Activated T-helper 2 cell treated with anti-CD3 and anti-CD28 coated beads, Interferon-gamma antibody, Interleukin-2, Interleukin-4, amounts not matched to agents 10 μg/mL and 5 μg/mL and 100 μg/mL, durations not matched to agents 14 hours and 24 hours and 36 hours (primary cell): ENCODE results near the gene MEA1. TPM values are rescaled to one million over a fixed set of nuclear protein-coding genes. Genes with fewer than 3 reads are reported as not detected.
"Not testable (repeated sequence)": the region's sequence is repeated elsewhere in the genome, so short reads cannot be mapped to it uniquely, and the experiment has no call there.

Source experiments
- DNase-seq: peaks from one replicate; pipeline ENCODE4 v3.0.0; 2021; ENCODE audit warnings: low spot score
- H3K27ac Mint-ChIP-seq: one replicate; pipeline ENCODE4 v1.8.0; 2021; ENCODE audit warnings: mixed read lengths
- H3K27me3 Mint-ChIP-seq: one replicate; pipeline ENCODE4 v1.8.0; 2021; ENCODE audit warnings: low read depth, mixed read lengths
- H3K36me3 Mint-ChIP-seq: one replicate; pipeline ENCODE4 v1.8.0; 2021; ENCODE audit warnings: low read depth, mixed read lengths
- H3K4me1 Mint-ChIP-seq: one replicate; pipeline ENCODE4 v1.8.0; 2021; ENCODE audit warnings: low read depth, mixed read lengths
- H3K4me3 Mint-ChIP-seq: one replicate; pipeline ENCODE4 v1.8.0; 2021; ENCODE audit warnings: low read depth, mild to moderate bottlenecking, moderate library complexity, mixed read lengths
- H3K9me3 Mint-ChIP-seq: one replicate; pipeline ENCODE4 v1.8.0; 2021; ENCODE audit warnings: mixed read lengths
- intact Hi-C: fragments of 100-400 bp; cut with micrococcal nuclease; formaldehyde crosslinking; loops from one replicate; pipeline ENCODE4 v1.15.1; 2023
- total RNA-seq: library from RNA; stranded (reverse); gene quantifications from 2 replicates; pipeline ENCODE4 v1.2.3, GENCODE V29; 2022

The MEA1 gene
- total RNA-seq, 1 donor from 2014 or later: 91.2 TPM

- Mint-ChIP-seq H3K36me3 (peaks cover 62% of the 10 kb centered on the region), H3K4me3 (peak overlapping the region; percentile 100), H3K27me3 (no peaks in the 10 kb centered on the region), H3K9me3 (no peaks in the 10 kb centered on the region), H3K4me1 (peaks cover 35% of the 10 kb centered on the region), H3K27ac (peak overlapping the region; percentile 98)
- intact Hi-C loops: loop anchor here (10.0 kb wide), 2 partner anchors 128 to 1488 kb away; partner anchors contain the start of gene CNPY3
- no peak for DNase-seq
Observed at GRCh38 chr6:43052842-43053544, 39.2 kb upstream of the MEA1 start.

- Mint-ChIP-seq H3K27ac (peak overlapping the region; percentile 98), H3K4me3 (peak overlapping the region; percentile 100), H3K9me3 (no peaks in the 10 kb centered on the region), H3K36me3 (peaks cover 60% of the 10 kb centered on the region), H3K27me3 (no peaks in the 10 kb centered on the region), H3K4me1 (peaks cover 33% of the 10 kb centered on the region)
- no peak for DNase-seq
- intact Hi-C loops: loop anchor here (10.0 kb wide), 2 partner anchors 128 to 1488 kb away; partner anchors contain the start of gene CNPY3
Observed at GRCh38 chr6:43052225-43052841, 38.6 kb upstream of the MEA1 start.

DNA sequence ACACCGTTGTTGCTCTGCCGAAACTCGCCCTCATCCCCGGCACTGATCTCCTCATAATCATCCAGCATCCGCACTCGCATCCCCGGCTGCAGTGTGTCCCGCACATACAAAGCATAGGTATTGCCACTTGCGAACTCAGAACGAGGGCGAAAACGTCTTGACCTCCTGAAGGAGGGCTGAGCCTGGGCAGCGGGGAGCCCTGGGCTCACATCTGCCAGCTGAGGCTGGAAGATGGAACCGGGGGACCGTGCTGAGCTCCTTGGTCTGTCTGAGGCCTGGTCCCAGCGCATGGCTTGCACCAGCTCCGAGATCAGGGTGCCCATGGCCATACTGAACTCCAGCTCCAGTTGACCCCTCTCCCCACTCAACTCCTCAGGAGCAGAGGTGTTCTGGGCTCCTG, 37.2 kb upstream of the MEA1 start:
- Mint-ChIP-seq H3K36me3 (peaks cover 60% of the 10 kb centered on the region), H3K27ac (no peak overlapping the region), H3K27me3 (no peaks in the 10 kb centered on the region), H3K9me3 (no peaks in the 10 kb centered on the region), H3K4me1 (peaks cover 33% of the 10 kb centered on the region), H3K4me3 (no peak overlapping the region)
- DNase-seq: no peak
- intact Hi-C loops: loop anchor here (10.0 kb wide), 2 partner anchors 126 to 1486 kb away; partner anchors contain the start of gene CNPY3

DNA sequence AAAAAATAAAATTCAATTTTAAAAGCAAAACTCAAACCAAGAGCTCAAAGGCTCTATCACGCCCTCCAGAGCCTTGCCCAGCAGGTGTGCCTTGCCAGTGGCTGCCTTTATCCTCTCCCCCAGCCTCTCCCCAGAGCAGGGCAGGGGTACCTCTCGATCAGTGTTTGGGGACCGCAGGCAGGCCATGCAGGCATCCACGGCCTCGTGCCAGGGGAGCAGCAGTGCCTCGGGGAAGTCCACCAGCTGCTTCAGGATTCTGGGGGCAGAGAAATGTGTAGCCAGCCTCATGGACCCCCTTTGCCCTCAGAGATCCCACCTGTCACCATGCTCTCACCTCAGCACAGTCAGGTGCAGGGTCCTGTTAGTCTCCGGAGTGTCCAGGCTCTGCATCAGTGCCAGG, 34.3 kb upstream of the MEA1 start:
- intact Hi-C loops: no loop called here
- no peak overlapping the region for H3K4me3 Mint-ChIP-seq
- H3K4me1 Mint-ChIP-seq: peaks cover 24% of the 10 kb centered on the region
- peaks cover 57% of the 10 kb centered on the region for H3K36me3 Mint-ChIP-seq
- H3K9me3 Mint-ChIP-seq: no peaks in the 10 kb centered on the region
- DNase-seq: no peak
- H3K27ac Mint-ChIP-seq: no peak overlapping the region
- no peaks in the 10 kb centered on the region for H3K27me3 Mint-ChIP-seq

DNA sequence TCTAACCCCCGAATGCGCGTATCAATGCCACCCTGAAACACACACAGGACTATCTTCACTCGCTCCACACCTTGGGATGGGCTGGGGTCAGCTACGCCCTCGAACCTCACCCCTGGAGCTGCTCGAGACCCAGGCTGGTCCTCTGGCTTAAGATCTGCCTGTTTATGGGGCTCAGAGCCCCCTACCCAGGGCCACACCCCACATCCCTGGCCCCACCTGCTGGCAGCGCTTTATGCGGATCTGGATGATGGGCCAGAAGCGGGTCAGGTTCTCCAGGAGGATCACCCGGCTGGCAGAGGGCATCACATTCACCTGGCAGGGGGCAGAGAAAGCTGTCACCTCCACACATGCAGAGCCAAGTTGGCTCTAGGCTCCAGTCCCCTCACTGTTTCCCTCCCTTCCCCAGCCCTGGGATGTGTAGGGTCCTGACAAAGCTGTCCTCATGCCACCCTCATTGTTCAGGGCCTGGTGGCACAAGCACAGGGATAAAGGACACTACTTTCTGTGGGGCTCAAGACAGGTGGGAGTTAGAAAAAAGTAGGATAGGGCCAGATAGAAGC, 31.7 kb upstream of the MEA1 start:
- intact Hi-C loops: no loop called here
- H3K9me3 Mint-ChIP-seq: no peaks in the 10 kb centered on the region
- H3K4me3 Mint-ChIP-seq: no peak overlapping the region

DNA sequence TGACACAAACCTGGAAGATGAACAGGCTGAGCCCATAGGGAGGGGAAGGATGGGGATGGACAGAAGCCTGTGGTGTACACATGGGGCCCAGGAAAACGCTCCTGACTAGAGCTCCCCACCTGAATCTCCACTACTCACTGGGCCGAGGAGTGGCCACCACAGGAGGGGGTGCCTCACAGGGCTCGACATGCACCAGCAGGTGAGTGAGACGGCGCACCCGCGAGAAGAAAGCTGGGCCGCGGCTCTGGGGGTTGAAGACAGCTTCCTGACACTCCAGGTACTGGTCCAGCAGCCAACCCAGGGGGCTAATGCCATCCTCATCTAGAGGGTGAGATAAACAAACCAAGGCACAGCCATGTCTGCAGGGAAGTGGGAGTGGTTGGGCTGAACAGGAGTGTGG, 29.6 kb upstream of the MEA1 start:
- no peak for DNase-seq
- Mint-ChIP-seq H3K27ac (no peak overlapping the region), H3K4me3 (no peak overlapping the region), H3K9me3 (no peaks in the 10 kb centered on the region), H3K36me3 (peaks cover 57% of the 10 kb centered on the region), H3K27me3 (no peaks in the 10 kb centered on the region), H3K4me1 (no peaks in the 10 kb centered on the region)
- intact Hi-C loops: no loop called here

More for the DNA sequence above, 31.7 kb upstream of the MEA1 start:
- DNase-seq: no peak
- peaks cover 56% of the 10 kb centered on the region for H3K36me3 Mint-ChIP-seq
- no peaks in the 10 kb centered on the region for H3K27me3 Mint-ChIP-seq
- H3K27ac Mint-ChIP-seq: no peak overlapping the region
- peaks cover 2% of the 10 kb centered on the region for H3K4me1 Mint-ChIP-seq

DNA sequence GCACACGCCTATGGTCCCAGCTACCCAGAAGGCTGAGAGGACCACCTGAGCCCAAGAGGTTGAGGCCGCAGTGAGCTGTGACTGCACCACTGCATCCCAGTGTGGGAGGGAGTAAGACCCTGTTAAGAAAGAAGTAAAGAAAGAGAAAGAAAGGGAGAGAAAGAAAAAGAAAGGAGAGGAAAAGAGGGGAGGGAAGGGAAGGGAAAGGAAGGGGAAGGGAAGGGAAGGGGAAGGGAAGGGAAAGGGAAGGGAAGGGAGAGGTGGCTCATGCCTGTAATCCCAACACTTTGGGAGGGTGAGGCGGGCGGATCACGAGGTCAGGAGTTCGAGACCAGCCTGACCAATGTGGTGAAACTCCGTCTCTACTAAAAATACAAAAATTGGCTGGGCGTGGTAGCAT, 27.7 kb upstream of the MEA1 start:
- not testable (repeated sequence) for H3K4me3 Mint-ChIP-seq
- peaks cover 68% of the 10 kb centered on the region for H3K36me3 Mint-ChIP-seq

DNA sequence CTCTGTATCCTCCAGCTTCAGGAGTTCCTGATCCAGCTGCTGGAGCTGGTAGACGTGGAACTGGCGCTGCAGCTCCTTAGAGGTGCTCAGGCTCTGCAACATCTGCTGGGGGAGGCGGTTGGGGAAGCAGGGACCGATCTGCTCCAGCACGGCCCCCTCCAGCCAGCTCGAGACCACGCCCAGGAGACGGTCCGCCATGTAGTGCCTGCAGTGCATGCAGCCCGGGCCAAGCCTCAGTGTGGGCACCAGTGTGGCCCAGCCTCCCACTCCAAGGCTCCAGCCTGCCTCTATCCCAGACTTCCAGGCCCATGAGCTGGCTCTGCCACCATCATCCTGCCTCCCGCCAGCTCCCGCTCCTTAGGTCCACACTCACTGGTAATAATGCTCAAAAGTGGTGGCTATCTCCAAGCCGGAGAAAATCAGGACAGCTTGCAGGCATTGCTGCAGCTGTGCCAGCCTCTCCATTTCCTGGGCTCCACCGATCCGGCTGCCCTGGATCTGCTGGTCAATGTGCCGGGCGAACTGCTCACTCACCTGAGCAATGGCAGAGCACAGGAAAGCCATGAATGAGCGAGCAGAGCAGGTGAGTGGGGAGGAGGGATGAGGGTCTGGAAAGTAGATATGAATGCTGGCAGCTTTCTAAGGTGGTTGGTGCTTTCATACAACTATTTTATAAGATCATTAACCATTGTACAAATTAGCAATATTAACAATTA, 27.0 kb upstream of the MEA1 start:
- no peaks in the 10 kb centered on the region for H3K4me1 Mint-ChIP-seq
- H3K27ac Mint-ChIP-seq: no peak overlapping the region
- intact Hi-C loops: no loop called here
- H3K9me3 Mint-ChIP-seq: no peaks in the 10 kb centered on the region
- no peaks in the 10 kb centered on the region for H3K27me3 Mint-ChIP-seq
- no peak overlapping the region for H3K4me3 Mint-ChIP-seq
- H3K36me3 Mint-ChIP-seq: peaks cover 64% of the 10 kb centered on the region
- DNase-seq: no peak

More for the DNA sequence above, 27.7 kb upstream of the MEA1 start:
- DNase-seq, intact Hi-C loops, H3K4me1 Mint-ChIP-seq, H3K9me3 Mint-ChIP-seq, H3K27ac Mint-ChIP-seq, H3K27me3 Mint-ChIP-seq: not testable (repeated sequence)

DNA sequence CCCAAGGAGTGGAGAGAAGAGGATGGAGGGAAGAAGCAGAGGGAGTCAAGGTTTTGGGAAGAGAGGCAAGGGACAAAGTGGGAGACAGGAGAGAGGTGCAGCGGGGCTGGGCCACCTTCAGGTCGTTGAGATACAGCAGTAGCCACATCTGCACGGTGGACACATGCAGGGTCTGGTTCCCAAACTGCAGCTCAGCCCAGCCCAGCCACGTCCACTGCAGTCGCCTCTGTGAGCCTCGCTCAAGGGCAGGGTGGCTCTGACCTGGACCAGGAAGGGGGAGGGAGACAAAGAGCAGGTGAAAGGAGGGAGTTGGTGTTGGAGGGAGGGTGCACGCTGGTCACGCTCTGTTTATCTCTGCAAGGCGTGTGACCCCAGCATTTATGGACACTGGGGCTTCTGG, 25.0 kb upstream of the MEA1 start:
- no peaks in the 10 kb centered on the region for H3K4me1 Mint-ChIP-seq
- no peaks in the 10 kb centered on the region for H3K9me3 Mint-ChIP-seq
- H3K27ac Mint-ChIP-seq: no peak overlapping the region
- no peak overlapping the region for H3K4me3 Mint-ChIP-seq
- no peak for DNase-seq
- peaks cover 70% of the 10 kb centered on the region for H3K36me3 Mint-ChIP-seq
- intact Hi-C loops: no loop called here
- no peaks in the 10 kb centered on the region for H3K27me3 Mint-ChIP-seq

DNA sequence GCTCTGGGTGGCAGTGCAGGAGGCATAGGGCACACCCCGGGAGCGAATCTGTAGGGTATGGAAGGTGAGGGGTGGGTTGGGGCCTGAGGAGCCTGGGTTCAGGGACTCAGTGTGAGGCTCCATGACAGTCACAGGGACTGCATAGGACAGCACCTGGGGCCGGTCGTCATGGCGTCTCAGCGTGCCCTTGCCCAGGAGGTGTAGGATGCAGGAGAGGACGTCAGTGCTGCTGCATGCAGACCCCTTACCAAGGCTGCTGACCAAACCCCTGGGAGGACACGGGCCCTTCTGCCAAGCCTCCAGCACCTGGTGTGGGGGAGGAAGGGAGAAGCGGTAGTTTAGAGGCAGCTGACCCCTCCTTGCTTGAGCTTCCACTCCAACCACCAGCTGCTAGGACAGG, 24.0 kb upstream of the MEA1 start:
- H3K27ac Mint-ChIP-seq: no peak overlapping the region
- H3K4me3 Mint-ChIP-seq: no peak overlapping the region
- no peaks in the 10 kb centered on the region for H3K9me3 Mint-ChIP-seq
- H3K27me3 Mint-ChIP-seq: no peaks in the 10 kb centered on the region
- H3K4me1 Mint-ChIP-seq: no peaks in the 10 kb centered on the region
- no peak for DNase-seq
- H3K36me3 Mint-ChIP-seq: peaks cover 71% of the 10 kb centered on the region
- intact Hi-C loops: no loop called here

GRCh38 chr6:43037197-43037596, 23.5 kb upstream of the MEA1 start:
- no peaks in the 10 kb centered on the region for H3K9me3 Mint-ChIP-seq
- no peak overlapping the region for H3K27ac Mint-ChIP-seq
- no peaks in the 10 kb centered on the region for H3K27me3 Mint-ChIP-seq
- H3K4me3 Mint-ChIP-seq: no peak overlapping the region
- DNase-seq: no peak
- H3K36me3 Mint-ChIP-seq: peaks cover 69% of the 10 kb centered on the region
- intact Hi-C loops: no loop called here
- no peaks in the 10 kb centered on the region for H3K4me1 Mint-ChIP-seq

- DNase-seq: no peak
- intact Hi-C loops: no loop called here
- Mint-ChIP-seq H3K27ac (no peak overlapping the region), H3K36me3 (peaks cover 71% of the 10 kb centered on the region), H3K9me3 (no peaks in the 10 kb centered on the region), H3K4me1 (no peaks in the 10 kb centered on the region), H3K4me3 (no peak overlapping the region), H3K27me3 (no peaks in the 10 kb centered on the region)
Observed at GRCh38 chr6:43036712-43037111, 23.0 kb upstream of the MEA1 start.
